Hepatocyte (in vitro differentiated cells): ENCODE measurements around the gene MARK3. TPM values are rescaled to one million over a fixed set of nuclear protein-coding genes. Genes with fewer than 3 reads are reported as not detected.
A peak's percentile ranks its signal among the peaks of the same experiment; 100 is the strongest.
"Not testable (repeated sequence)": the region's sequence is repeated elsewhere in the genome, so short reads cannot be mapped to it uniquely, and the experiment has no call there.

Source experiments
- DNase-seq: peaks from one replicate; pipeline ENCODE4 v3.0.0-alpha.2; 2016; ENCODE audit warnings: low spot score
- H2AFZ ChIP-seq: fragments of 200-600 bp; sonication (generic); 2 replicates; pipeline ENCODE4 v1.6.0; 2016; ENCODE audit warnings: antibody characterized with exemption, mild to moderate bottlenecking
- H3K27ac ChIP-seq: fragments of 200-600 bp; sonication (generic); 2 replicates; pipeline ENCODE4 v1.5.1; 2016; ENCODE audit warnings: mild to moderate bottlenecking
- H3K27me3 ChIP-seq: fragments of 200-600 bp; sonication (generic); 2 replicates; pipeline ENCODE4 v1.6.1; 2016
- H3K36me3 ChIP-seq: fragments of 200-600 bp; sonication (generic); replicated peaks from 2 replicates; pipeline ENCODE4 v1.5.1; 2016; ENCODE audit warnings: low read depth; ENCODE audit not compliant: insufficient read depth
- H3K4me1 ChIP-seq: fragments of 200-600 bp; sonication (generic); 2 replicates; pipeline ENCODE4 v1.5.1; 2016; ENCODE audit warnings: mild to moderate bottlenecking, moderate library complexity; ENCODE audit not compliant: insufficient read depth
- H3K4me2 ChIP-seq: fragments of 200-600 bp; sonication (generic); 2 replicates; pipeline ENCODE4 v1.6.0; 2016
- H3K4me3 ChIP-seq: fragments of 200-600 bp; sonication (generic); 2 replicates; pipeline ENCODE4 v1.5.1; 2016; ENCODE audit warnings: mild to moderate bottlenecking
- H3K79me2 ChIP-seq: fragments of 200-600 bp; sonication (generic); 2 replicates; pipeline ENCODE4 v1.6.0; 2017; ENCODE audit warnings: mild to moderate bottlenecking
- H3K9me2 ChIP-seq: fragments of 200-600 bp; sonication (generic); replicated peaks from 2 replicates; pipeline ENCODE4 v1.6.0; 2017; ENCODE audit warnings: mild to moderate bottlenecking; ENCODE audit not compliant: insufficient read depth
- H3K9me3 ChIP-seq: fragments of 200-600 bp; sonication (generic); 2 replicates; pipeline ENCODE4 v1.5.1; 2016; ENCODE audit warnings: low read depth, mild to moderate bottlenecking
- H4K20me1 ChIP-seq: fragments of 200-600 bp; sonication (generic); 2 replicates; pipeline ENCODE4 v1.6.0; 2016; ENCODE audit warnings: mild to moderate bottlenecking; ENCODE audit not compliant: insufficient read depth, poor library complexity, severe bottlenecking
- EZH2 ChIP-seq: fragments of 200-600 bp; sonication (generic); IDR thresholded peaks from 2 replicates; pipeline ENCODE4 v1.6.1; 2016; ENCODE audit warnings: antibody characterized with exemption, mild to moderate bottlenecking, borderline replicate concordance
- EZH2phosphoT487 ChIP-seq: fragments of 200-600 bp; sonication (generic); IDR thresholded peaks from one replicate; pipeline ENCODE4 v1.6.1; 2018; ENCODE audit warnings: antibody characterized with exemption, mild to moderate bottlenecking, low read depth, moderate library complexity; ENCODE audit not compliant: unreplicated experiment, severe bottlenecking
- WGBS: methylation state at CpG from one replicate; pipeline ENCODE4 v1.1.6; 2016; ENCODE audit warnings: low lambda C conversion rate; ENCODE audit errors: missing lambda C conversion rate; 5-methylcytosine and 5-hydroxymethylcytosine counted together
- polyA plus RNA-seq: library from polyadenylated mRNA; unstranded; fragments of >200 nt; fragmentation: Nextera tagmentation; extraction: Ambion mirVana; gene quantifications from 2 replicates; pipeline ENCODE4 v1.2.1, GENCODE V29; 2016
- total RNA-seq: library from RNA; depleted of rRNA; stranded (reverse); fragments of >200 nt; gene quantifications from 2 replicates; pipeline ENCODE4 v1.2.3, GENCODE V29; 2014
- TF ChIP-seq, protein P1 (sequence below): fragments of 200-600 bp; sonication (generic); IDR thresholded peaks from 2 replicates; pipeline ENCODE4 v1.5.1; 2016; ENCODE audit warnings: antibody characterized with exemption, mild to moderate bottlenecking; ENCODE audit not compliant: poor library complexity

MARK3 gene
- total and polyA plus RNA-seq, 2 experiments from 2014 or later = 56.3 to 71.7 TPM

DNA sequence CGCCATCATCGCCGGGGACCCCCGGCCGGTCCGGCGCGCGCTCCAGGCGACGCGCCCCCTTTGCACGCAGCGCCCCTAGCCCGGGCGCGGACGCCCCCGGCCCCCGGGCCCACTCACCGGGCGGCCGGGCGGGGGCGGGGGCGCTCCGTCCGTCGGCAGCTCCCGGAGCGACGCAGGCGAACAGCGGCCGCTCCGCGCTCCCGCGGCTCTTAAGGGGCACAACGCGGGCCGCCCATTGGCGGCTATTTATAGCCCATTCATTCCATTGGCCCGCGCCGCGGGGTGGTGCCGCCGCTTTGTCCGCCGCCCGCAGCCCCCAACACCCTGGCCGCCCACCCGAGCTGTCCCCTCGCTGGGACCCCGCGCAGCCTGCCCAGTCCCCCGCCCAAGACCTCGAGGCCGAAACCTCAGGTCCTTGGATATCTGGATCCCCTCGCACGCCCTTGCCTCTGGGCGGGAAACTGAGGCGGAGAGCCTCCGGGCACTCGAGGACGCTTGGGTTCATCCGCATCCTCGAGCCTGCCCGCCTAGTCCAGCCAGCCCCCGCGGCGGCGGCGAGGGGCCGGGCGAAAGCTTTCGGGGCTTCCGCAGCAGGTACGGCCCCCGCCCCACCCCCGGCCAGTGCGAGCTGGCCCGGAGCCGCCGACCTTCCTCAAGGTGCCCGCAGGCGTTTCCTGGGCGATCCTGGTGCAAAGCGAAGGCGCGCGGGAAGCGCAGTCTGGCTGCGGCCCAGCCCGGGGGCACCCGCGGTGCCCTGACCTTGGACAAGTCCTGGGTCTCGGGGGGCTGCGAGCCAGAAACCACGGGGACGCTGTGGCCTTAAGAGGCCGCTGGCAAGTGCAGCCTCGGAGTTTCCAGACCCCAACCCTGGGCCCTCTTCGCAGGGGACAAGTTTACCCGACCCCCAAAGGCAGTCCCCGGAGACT is 137.7 kb downstream of the MARK3 start, which contains the start of gene CKB:
Gene CKB, minus strand, starts transcription at position 182 of the 926 bp plus-strand sequence. CDS start 337 bp downstream, outside the sequence.
- peaks cover 36% of the 10 kb centered on the region for H3K79me2 ChIP-seq
- peak; percentile 91 for DNase-seq
- no peaks in the 10 kb centered on the region for H3K9me2 ChIP-seq
- peak within 1 kb of the TSS; percentile 91 for H3K4me3 ChIP-seq
- no peak for TF ChIP-seq EZH2phosphoT487
- TF ChIP-seq EZH2 = peak; percentile 54
- TF ChIP-seq, protein P1, sequence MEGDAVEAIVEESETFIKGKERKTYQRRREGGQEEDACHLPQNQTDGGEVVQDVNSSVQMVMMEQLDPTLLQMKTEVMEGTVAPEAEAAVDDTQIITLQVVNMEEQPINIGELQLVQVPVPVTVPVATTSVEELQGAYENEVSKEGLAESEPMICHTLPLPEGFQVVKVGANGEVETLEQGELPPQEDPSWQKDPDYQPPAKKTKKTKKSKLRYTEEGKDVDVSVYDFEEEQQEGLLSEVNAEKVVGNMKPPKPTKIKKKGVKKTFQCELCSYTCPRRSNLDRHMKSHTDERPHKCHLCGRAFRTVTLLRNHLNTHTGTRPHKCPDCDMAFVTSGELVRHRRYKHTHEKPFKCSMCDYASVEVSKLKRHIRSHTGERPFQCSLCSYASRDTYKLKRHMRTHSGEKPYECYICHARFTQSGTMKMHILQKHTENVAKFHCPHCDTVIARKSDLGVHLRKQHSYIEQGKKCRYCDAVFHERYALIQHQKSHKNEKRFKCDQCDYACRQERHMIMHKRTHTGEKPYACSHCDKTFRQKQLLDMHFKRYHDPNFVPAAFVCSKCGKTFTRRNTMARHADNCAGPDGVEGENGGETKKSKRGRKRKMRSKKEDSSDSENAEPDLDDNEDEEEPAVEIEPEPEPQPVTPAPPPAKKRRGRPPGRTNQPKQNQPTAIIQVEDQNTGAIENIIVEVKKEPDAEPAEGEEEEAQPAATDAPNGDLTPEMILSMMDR = no peak
- 10% methylated on average over 24 of the region's 107 CpGs for WGBS
- peaks cover 27% of the 10 kb centered on the region for H4K20me1 ChIP-seq
- H3K36me3 ChIP-seq = no peaks in the 10 kb centered on the region
- peaks cover 4% of the 10 kb centered on the region for H3K27me3 ChIP-seq
- H2AFZ ChIP-seq = peak within 1 kb of the TSS; percentile 49
- H3K27ac ChIP-seq = peak within 1 kb of the TSS; percentile 99
- H3K9me3 ChIP-seq = no peaks in the 10 kb centered on the region
- peak within 1 kb of the TSS; percentile 100 for H3K4me2 ChIP-seq
- peaks cover 59% of the 10 kb centered on the region for H3K4me1 ChIP-seq

DNA sequence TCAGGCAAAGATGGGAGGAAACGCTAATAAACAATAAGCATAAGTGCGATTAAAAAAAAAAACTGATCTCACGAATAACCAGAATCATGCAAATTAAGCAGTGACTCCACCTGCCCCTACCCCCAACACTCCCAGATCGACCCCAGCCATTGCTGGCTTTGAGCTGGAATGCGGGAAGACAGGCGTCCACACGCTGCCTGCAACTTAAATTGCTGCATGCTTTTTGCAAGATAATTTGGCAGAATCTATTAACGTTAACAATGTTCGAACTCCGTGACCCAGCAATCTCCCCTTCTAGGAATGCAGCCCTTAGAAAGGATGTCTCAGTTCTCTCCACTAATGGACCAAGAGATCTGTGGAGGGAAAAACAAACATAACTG is 138.3 kb downstream of the MARK3 start:
- H3K27me3 ChIP-seq = peaks cover 4% of the 10 kb centered on the region
- H3K9me2 ChIP-seq = no peaks in the 10 kb centered on the region
- H2AFZ ChIP-seq = no peak overlapping the region
- peaks cover 27% of the 10 kb centered on the region for H4K20me1 ChIP-seq
- no peaks in the 10 kb centered on the region for H3K9me3 ChIP-seq
- 47% methylated on average over 10 of the region's 10 CpGs for WGBS
- H3K79me2 ChIP-seq = peaks cover 41% of the 10 kb centered on the region
- TF ChIP-seq, protein P1 = no peak
- no peak for TF ChIP-seq EZH2phosphoT487
- no peak for TF ChIP-seq EZH2
- peak overlapping the region; percentile 99 for H3K27ac ChIP-seq
- no peak for DNase-seq
- peaks cover 59% of the 10 kb centered on the region for H3K4me1 ChIP-seq
- peak overlapping the region; percentile 36 for H3K4me3 ChIP-seq
- H3K36me3 ChIP-seq = no peaks in the 10 kb centered on the region
- H3K4me2 ChIP-seq = peak overlapping the region; percentile 100

DNA sequence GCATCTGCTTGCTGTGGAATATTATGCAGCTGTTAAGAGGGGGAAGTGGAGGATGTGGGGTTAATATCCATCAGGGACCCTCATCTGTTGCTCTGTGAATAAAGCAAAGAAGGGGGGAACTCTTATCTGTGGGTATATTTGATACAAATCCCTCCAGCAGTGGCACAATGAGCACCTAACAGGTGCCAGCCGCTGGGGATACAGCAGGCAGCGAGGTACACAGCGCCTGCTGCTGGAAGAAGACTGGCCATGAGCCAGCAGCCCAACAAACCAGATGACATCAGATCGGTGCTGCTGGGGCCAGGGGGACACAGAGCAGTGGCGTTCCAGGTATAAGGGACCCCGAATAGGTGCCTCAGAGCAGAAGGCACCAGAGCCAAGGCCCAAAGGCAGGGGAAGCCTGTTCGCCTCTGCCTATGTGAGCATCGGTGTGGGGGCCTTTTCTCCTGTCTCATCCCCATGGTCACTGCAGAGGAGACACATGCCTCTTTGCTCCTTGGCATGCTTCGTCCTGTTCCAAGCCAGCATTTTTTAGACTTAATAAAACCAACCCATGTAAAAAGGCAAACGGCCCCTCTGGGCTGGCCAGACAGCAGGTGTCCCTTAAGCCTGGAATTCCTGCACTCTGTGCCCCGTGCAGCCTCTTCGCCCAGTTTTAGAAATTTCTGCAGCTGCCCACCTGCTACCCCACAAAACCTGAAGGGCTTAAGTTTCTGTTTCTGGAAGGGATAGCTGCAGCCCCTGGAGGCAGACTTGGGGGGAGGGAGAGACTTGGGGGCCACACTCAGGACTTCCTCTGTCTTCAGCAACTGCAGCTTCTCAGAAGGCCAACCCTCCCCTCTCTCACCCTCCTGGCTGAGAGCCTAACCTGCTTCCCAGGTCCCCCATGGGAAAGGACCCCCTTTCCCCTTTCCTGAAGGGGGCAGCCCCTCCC is 139.1 kb downstream of the MARK3 start:
- 84% methylated on average over 12 of the region's 12 CpGs for WGBS
- Histone ChIP-seq H3K36me3 (no peaks in the 10 kb centered on the region), H3K79me2 (peaks cover 44% of the 10 kb centered on the region), H2AFZ (no peak overlapping the region), H3K4me2 (peak overlapping the region; percentile 100), H3K9me2 (no peaks in the 10 kb centered on the region), H4K20me1 (peaks cover 21% of the 10 kb centered on the region), H3K4me3 (no peak overlapping the region), H3K27me3 (peaks cover 4% of the 10 kb centered on the region), H3K27ac (peak overlapping the region; percentile 99), H3K9me3 (no peaks in the 10 kb centered on the region), H3K4me1 (peaks cover 54% of the 10 kb centered on the region)
- TF ChIP-seq, protein P1 = peak; percentile 15
- no peak for TF ChIP-seq EZH2phosphoT487
- DNase-seq = no peak

DNA sequence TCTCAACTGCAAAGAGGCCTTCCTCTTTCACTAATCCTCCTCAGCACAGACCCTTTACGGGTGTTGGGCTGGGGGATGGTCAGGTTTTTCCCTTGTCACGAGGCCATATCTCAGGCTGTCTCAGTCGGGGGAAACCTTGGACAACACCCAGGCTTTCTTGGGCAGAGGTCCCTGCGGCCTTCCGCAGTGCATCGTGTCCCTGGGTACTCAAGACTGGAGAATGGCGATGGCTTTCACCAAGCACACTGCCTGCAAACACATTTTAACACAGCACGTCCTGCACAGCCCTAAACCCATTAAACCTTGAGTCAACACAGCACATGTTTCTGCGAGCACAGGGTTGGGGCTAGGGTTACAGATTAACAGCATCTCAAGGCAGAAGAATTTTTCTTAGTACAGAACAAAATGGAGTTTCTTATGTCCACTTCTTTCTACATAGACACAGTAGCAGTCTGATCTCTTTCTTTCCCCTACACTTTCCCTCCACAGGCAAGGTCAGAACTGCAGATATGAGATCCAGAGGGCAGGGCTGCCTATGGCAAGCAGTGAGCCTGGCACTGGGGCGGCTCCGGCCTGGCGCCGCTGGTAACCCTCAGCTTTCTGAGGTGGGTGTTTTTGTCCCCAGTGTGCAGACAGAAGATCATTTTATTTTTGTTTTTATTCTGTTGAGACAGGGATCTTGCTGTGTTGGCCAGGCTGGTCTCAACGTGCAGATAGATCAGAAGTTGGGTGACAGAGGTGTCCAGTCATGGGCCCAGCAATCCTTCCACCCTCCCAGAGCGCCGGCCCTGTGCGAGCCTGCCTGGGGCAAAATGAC is 140.4 kb downstream of the MARK3 start:
- peaks cover 54% of the 10 kb centered on the region for H3K79me2 ChIP-seq
- H3K4me3 ChIP-seq, H3K9me2 ChIP-seq, H3K27me3 ChIP-seq, H4K20me1 ChIP-seq, H2AFZ ChIP-seq, H3K36me3 ChIP-seq, H3K9me3 ChIP-seq: not testable (repeated sequence)
- WGBS = 51% methylated on average over 17 of the region's 17 CpGs
- peak overlapping the region; percentile 100 for H3K4me2 ChIP-seq
- H3K4me1 ChIP-seq = peaks cover 55% of the 10 kb centered on the region
- H3K27ac ChIP-seq = peak overlapping the region; percentile 99
- DNase-seq = peak; percentile 69
